HepG2 (cell line): ENCODE measurements around the gene HLA-C. TPM values are rescaled to one million over a fixed set of nuclear protein-coding genes. Genes with fewer than 3 reads are reported as not detected.

ENCODE experiments used
- ATAC-seq: fragments of 200-7000 bp; cut with Tn5 transposase; 3 replicates; pipeline ENCODE4 v1.9.1; 2020; ENCODE audit warnings: mild to moderate bottlenecking, moderate library complexity
- BruUV-seq: library from RNA; stranded (reverse); fragments of 400-500 nt; replicated peaks from 2 replicates; lab custom pipeline; 2021; lab: Mats Ljungman, UMichigan
- CTCF ChIA-PET: fragments of 300-600 bp; formaldehyde crosslinking; extraction: SDS; loops from one replicate; lab custom pipeline; 2021; ENCODE audit warnings: low total read pairs, inconsistent platforms, low intra/inter-chr PET ratio; lab: Yijun Ruan, JAX
- POLR2A ChIA-PET: fragments of 350-600 bp; sonication (Branson Sonifier 250); formaldehyde crosslinking; loops from one replicate; lab custom pipeline; 2020; ENCODE audit warnings: antibody characterized with exemption, inconsistent platforms; lab: Yijun Ruan, JAX
- DNase-seq: peaks from one replicate; pipeline ENCODE4 v3.0.0-alpha.2; 2015; ENCODE audit warnings: low spot score
- FAIRE-seq: peaks from 3 replicates; lab custom pipeline; 2011; peaks lifted over from hg19 to GRCh38; lab: Jason Lieb, UNC
- H2AFZ ChIP-seq: one replicate; pipeline ENCODE4 v1.6.1; 2011; ENCODE audit warnings: low read length, inconsistent platforms
- H3K27ac ChIP-seq: fragments of 300-600 bp; 3 replicates; pipeline ENCODE4 v1.8.0; 2011; ENCODE audit warnings: mixed run types, mild to moderate bottlenecking, mixed read lengths, low read length, inconsistent platforms; ENCODE audit not compliant: insufficient read depth; ENCODE audit errors: extremely low read length
- H3K27me3 ChIP-seq, 2 experiments: fragments of 200-600 bp in 1 of 2; 2 replicates in 1 of 2; 3 replicates in 1 of 2; pipeline versions ENCODE4 v1.6.0 to v1.8.0; 2011; ENCODE audit warnings: low read length in 2 of 2, mild to moderate bottlenecking in 2 of 2, moderate library complexity in 2 of 2, inconsistent platforms in 1 of 2; ENCODE audit not compliant: insufficient read depth in 2 of 2, control insufficient read depth in 1 of 2
- H3K36me3 ChIP-seq, 2 experiments: fragments of 200-600 bp in 1 of 2; replicated peaks in 1 of 2; 2 replicates in 1 of 2; 3 replicates in 1 of 2; pipeline versions ENCODE4 v1.5.1 to v1.8.0; 2011; ENCODE audit warnings: low read length in 2 of 2, inconsistent platforms in 1 of 2; ENCODE audit not compliant: insufficient read depth in 2 of 2, control insufficient read depth in 1 of 2
- H3K4me1 ChIP-seq: 2 replicates; pipeline ENCODE4 v1.5.1; 2012; ENCODE audit warnings: low read length, inconsistent platforms; ENCODE audit not compliant: insufficient read depth
- H3K4me2 ChIP-seq: 2 replicates; pipeline ENCODE4 v1.6.0; 2011; ENCODE audit warnings: low read depth, low read length, inconsistent platforms
- H3K4me3 ChIP-seq, 3 experiments: fragments of 200-600 bp in 1 of 3; sonication (generic), shearing (Covaris generic) in 1 of 3; replicated peaks in 1 of 3; 2 replicates each; pipeline ENCODE4 v1.5.1; 2011 to 2016; ENCODE audit warnings: low read length in 3 of 3, inconsistent platforms in 2 of 3, low read depth in 2 of 3, mild to moderate bottlenecking in 2 of 3, control low read depth in 1 of 3, mixed read lengths in 1 of 3; ENCODE audit not compliant: insufficient read depth in 1 of 3
- H3K79me2 ChIP-seq: one replicate; pipeline ENCODE4 v1.6.1; 2011; ENCODE audit warnings: low read length, inconsistent platforms; ENCODE audit not compliant: insufficient read depth
- H3K9ac ChIP-seq: 2 replicates; pipeline ENCODE4 v1.6.0; 2011; ENCODE audit warnings: mild to moderate bottlenecking, low read depth, low read length, inconsistent platforms; ENCODE audit not compliant: insufficient read depth
- H3K9me3 ChIP-seq: 2 replicates; pipeline ENCODE4 v1.5.1; 2012; ENCODE audit warnings: mild to moderate bottlenecking, low read length
- H4K20me1 ChIP-seq: 2 replicates; pipeline ENCODE4 v1.6.0; 2011; ENCODE audit warnings: inconsistent platforms, mild to moderate bottlenecking, low read length, moderate library complexity; ENCODE audit not compliant: insufficient read depth
- ARID3A ChIP-seq: IDR thresholded peaks from 2 replicates; pipeline ENCODE4 v1.6.1; 2012; ENCODE audit warnings: low read depth, low read length, improper control_type of control experiment
- CAMTA2 ChIP-seq: sonication (generic); formaldehyde crosslinking; IDR thresholded peaks from 2 replicates; pipeline ENCODE4 v1.4.0; 2020; ENCODE audit warnings: mild to moderate bottlenecking, missing genetic modification reagents, borderline replicate concordance
- DBP ChIP-seq: sonication (generic); formaldehyde crosslinking; IDR thresholded peaks from 2 replicates; pipeline ENCODE4 v1.4.0; 2020; ENCODE audit warnings: missing genetic modification reagents; ENCODE audit errors: not compliant biosample characterization
- ESRRA ChIP-seq: sonication (generic); formaldehyde crosslinking; IDR thresholded peaks from 2 replicates; pipeline ENCODE4 v1.5.1; 2020; ENCODE audit warnings: mild to moderate bottlenecking, low read depth, missing genetic modification reagents
- ETV6 ChIP-seq: sonication (generic); formaldehyde crosslinking; conservative IDR thresholded peaks from 2 replicates; pipeline ENCODE4 v1.4.0; 2020; ENCODE audit warnings: missing genetic modification reagents
- MAF1 ChIP-seq: sonication (generic); formaldehyde crosslinking; IDR thresholded peaks from 2 replicates; pipeline ENCODE4 v1.5.0; 2020; ENCODE audit warnings: missing genetic modification reagents, borderline replicate concordance
- RELA ChIP-seq: sonication (generic); formaldehyde crosslinking; IDR thresholded peaks from 2 replicates; pipeline ENCODE4 v1.4.0; 2020; ENCODE audit warnings: missing genetic modification reagents
- ZBTB21 ChIP-seq: sonication (generic); formaldehyde crosslinking; IDR thresholded peaks from 2 replicates; pipeline ENCODE4 v1.4.0; 2020; ENCODE audit warnings: missing genetic modification reagents
- ZFP1 ChIP-seq: IDR thresholded peaks from 2 replicates; pipeline ENCODE4 v1.6.1; 2016
- ZNF282 ChIP-seq: fragments of 450-650 bp; IDR thresholded peaks from 2 replicates; pipeline ENCODE4 v1.6.1; 2018; ENCODE audit not compliant: partially characterized antibody
- ZNF619 ChIP-seq: sonication (generic); formaldehyde crosslinking; IDR thresholded peaks from 2 replicates; pipeline ENCODE4 v1.4.0; 2020; ENCODE audit warnings: mild to moderate bottlenecking, missing genetic modification reagents
- WGBS: methylation state at CpG from one replicate; pipeline ENCODE4 v1.1.6; 2017; ENCODE audit warnings: low lambda C conversion rate; 5-methylcytosine and 5-hydroxymethylcytosine counted together
- in situ Hi-C: cut with HindIII; loops from 2 replicates; pipeline ENCODE4 v1.10.0; 2017; ENCODE audit warnings: low pct_unique_long_range_greater_than_20kb; ENCODE audit not compliant: extremely low pct_ligation_motif_present
- intact Hi-C: fragments of 100-400 bp; cut with micrococcal nuclease; formaldehyde crosslinking; loops from one replicate; pipeline ENCODE4 v1.10.0; 2022; ENCODE audit not compliant: unreplicated experiment
- polyA plus RNA-seq, 8 experiments: library from polyadenylated mRNA; depleted of rRNA in 3 of 8; stranded (reverse) in 7 of 8; unstranded in 1 of 8; fragments of >200 nt; fragmentation: Illumina TruSeq in 4 of 8; extraction: Trizol in 4 of 8; gene quantifications; 2 replicates each; pipeline versions ENCODE4 v1.2.1 to v1.2.3, GENCODE V29; 2011 to 2016; ENCODE audit warnings: low read depth in 4 of 8, missing spikeins in 1 of 8, mixed read lengths in 1 of 8; ENCODE audit not compliant: insufficient read depth in 1 of 8
- total RNA-seq, 5 experiments: library from RNA; depleted of rRNA; stranded (reverse); fragments of >200 nt; fragmentation: Illumina TruSeq; extraction: Trizol; gene quantifications; 2 replicates each; pipeline ENCODE4 v1.2.3, GENCODE V29; 2016; ENCODE audit warnings: low read depth in 1 of 5
- TF ChIP-seq, protein P1 (sequence below), 2 experiments: sonication (generic) in 1 of 2; formaldehyde crosslinking in 1 of 2; IDR thresholded peaks; 2 replicates each; pipeline versions ENCODE4 v1.4.0 to v1.6.1; 2016 to 2020; ENCODE audit warnings: borderline replicate concordance in 1 of 2, low read depth in 1 of 2, mild to moderate bottlenecking in 1 of 2, missing genetic modification reagents in 1 of 2

HLA-C gene
- total and polyA plus RNA-seq, 2 of the 13 experiments (the other 11 are each of a cell fraction or from before 2014, with no cell fraction given) = 77.1 to 155 TPM

GRCh38 chr6:31308845-31309175 is 36.9 kb upstream of the HLA-C start:
- in situ Hi-C loops = no loop called here
- Histone ChIP-seq H3K36me3 (no peaks in the 10 kb centered on the region), H3K27ac (no peak overlapping the region), H3K4me3 (no peak overlapping the region), H3K9me3 (no peaks in the 10 kb centered on the region), H2AFZ (no peak overlapping the region), H3K9ac (no peak overlapping the region), H3K27me3 (peaks cover 1 to 45% of the 10 kb centered on the region in 2 experiments; a peak in 4 of 5 replicates), H3K4me1 (no peaks in the 10 kb centered on the region), H3K4me2 (no peak overlapping the region), H3K79me2 (no peaks in the 10 kb centered on the region), H4K20me1 (no peaks in the 10 kb centered on the region)
- DNase-seq (no peak), FAIRE-seq (no peak), ATAC-seq (no peak; the same call in 2 of the 3 replicates)
- no peak for TF ChIP-seq ESRRA
- TF ChIP-seq ZFP1 (CRISPR knock-in tag) = no peak
- TF ChIP-seq RELA (CRISPR knock-in tag) = no peak
- TF ChIP-seq ZNF619 (CRISPR knock-in tag) = no peak
- TF ChIP-seq ZBTB21 (CRISPR knock-in tag) = no peak
- TF ChIP-seq ETV6 (CRISPR knock-in tag) = no peak
- TF ChIP-seq, protein P1, sequence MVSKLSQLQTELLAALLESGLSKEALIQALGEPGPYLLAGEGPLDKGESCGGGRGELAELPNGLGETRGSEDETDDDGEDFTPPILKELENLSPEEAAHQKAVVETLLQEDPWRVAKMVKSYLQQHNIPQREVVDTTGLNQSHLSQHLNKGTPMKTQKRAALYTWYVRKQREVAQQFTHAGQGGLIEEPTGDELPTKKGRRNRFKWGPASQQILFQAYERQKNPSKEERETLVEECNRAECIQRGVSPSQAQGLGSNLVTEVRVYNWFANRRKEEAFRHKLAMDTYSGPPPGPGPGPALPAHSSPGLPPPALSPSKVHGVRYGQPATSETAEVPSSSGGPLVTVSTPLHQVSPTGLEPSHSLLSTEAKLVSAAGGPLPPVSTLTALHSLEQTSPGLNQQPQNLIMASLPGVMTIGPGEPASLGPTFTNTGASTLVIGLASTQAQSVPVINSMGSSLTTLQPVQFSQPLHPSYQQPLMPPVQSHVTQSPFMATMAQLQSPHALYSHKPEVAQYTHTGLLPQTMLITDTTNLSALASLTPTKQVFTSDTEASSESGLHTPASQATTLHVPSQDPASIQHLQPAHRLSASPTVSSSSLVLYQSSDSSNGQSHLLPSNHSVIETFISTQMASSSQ (IDR thresholded peaks at IDR 0.05; ENCODE audit: low read depth) = no peak
- TF ChIP-seq, protein P1 (CRISPR knock-in tag; IDR thresholded peaks at IDR 0.05; ENCODE audit: borderline replicate concordance) = no peak
- TF ChIP-seq ZNF282 = no peak
- TF ChIP-seq ARID3A = no peak
- TF ChIP-seq DBP (CRISPR knock-in tag) = no peak
- no peak for TF ChIP-seq MAF1 (CRISPR knock-in tag)
- TF ChIP-seq CAMTA2 (CRISPR knock-in tag) = no peak
- no TSS peak for BruUV-seq
- WGBS = 57% methylated on average over 10 of the region's 11 CpGs
- intact Hi-C loops = no loop called here
- CTCF ChIA-PET = no interaction called here
- POLR2A ChIA-PET = no interaction called here
